Endometrial microvascular endothelial cells (primary cell): ENCODE measurements around the gene MKX. TPM values are rescaled to one million over a fixed set of nuclear protein-coding genes. Genes with fewer than 3 reads are reported as not detected.

Experiments used
- in situ Hi-C: cut with HindIII; loops from 2 replicates; pipeline ENCODE4 v1.10.0; 2017; ENCODE audit warnings: low sequenced_read_pairs, low pct_unique_long_range_greater_than_20kb; ENCODE audit errors: inconsistent ontology term
- total RNA-seq: library from RNA; depleted of rRNA; stranded (reverse); fragments of >200 nt; gene quantifications from one replicate; pipeline ENCODE4 v1.2.3, GENCODE V29; 2015; ENCODE audit errors: inconsistent ontology term

Gene MKX
- total RNA-seq, 1 donor from 2014 or later, result not detected

DNA sequence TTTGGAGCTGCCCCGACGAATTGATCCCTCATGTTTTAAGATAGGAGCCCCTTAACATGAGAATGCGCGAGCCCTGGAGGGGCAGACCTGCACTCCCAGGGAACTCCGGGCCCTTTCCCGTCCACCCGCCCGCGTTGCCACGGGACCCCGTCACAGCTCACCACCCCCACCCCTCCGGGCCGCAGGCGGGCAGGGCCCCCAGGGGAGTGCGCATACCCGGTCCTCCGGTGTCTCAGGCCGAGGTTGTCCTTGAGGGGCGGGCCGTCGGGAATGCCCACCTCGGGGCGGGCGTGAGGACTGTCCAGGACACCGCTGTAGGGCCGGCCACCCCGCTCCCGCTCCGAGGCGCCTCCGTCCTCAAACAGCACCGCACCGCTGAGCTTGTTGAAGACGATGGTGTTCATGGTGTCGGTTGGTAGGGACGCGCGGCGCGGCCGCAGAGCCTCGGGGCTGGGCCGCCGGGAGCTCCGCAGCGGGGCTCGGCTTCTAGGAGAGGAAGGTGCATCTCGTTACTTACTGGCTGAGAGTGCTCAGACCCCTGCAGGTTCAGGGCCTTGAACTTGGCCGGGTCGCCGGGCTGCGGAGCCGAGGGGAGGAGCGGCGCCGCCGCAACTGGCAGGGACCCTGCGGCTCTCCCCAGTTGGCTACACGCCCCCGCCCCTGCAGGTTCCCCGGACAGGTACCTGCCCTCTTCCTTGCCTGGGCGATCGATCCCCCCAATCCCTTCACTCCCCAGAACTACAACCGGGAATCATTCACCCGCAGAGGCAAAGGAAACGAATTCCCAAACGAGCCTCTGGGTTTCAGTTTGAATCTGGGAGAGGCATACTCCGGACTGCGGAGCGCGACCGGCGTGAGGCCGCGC lies 2.4 kb downstream of the MKX start:
- in situ Hi-C loops, result no loop called here

DNA sequence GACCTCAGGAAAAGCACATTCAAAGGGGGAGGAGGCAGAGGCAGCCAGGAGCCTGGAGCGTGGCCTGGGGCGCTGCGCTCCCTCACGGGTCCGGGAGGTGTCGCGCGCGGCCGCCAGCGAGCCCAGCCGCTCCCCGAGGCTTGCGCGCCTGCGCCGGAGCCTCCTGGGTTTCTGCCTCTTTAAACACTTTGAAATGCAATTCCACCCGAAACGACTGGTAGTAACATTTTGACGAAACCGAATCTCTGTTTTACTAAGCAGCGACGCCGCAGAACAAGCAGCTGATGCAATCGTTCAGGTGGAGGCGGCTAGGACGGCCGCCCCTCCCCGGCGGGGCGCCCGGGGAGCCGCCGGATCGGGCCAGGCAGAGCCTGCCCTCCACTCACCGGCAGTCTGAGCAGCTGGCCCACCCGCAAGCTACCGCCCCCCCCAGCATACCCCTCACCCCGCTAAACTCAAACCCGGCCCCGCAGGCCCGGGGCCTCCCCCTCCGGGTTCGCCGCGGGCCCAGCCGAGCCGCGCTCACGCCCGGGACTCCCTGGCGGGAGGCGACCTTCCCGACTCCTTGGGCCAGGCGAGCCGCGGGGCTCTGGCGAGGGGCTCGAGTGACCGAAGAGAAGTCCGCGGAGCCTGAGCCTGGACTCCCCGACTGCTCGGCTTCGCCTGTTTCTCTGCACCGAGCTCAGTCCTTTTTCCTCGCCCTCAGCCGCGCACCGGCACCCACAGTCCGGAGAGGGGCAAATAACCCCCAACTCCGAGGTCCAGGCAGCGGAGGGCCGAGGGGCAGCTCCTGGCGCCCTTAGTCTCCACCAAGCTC lies 3.2 kb downstream of the MKX start:
- in situ Hi-C loops, result no loop called here

DNA sequence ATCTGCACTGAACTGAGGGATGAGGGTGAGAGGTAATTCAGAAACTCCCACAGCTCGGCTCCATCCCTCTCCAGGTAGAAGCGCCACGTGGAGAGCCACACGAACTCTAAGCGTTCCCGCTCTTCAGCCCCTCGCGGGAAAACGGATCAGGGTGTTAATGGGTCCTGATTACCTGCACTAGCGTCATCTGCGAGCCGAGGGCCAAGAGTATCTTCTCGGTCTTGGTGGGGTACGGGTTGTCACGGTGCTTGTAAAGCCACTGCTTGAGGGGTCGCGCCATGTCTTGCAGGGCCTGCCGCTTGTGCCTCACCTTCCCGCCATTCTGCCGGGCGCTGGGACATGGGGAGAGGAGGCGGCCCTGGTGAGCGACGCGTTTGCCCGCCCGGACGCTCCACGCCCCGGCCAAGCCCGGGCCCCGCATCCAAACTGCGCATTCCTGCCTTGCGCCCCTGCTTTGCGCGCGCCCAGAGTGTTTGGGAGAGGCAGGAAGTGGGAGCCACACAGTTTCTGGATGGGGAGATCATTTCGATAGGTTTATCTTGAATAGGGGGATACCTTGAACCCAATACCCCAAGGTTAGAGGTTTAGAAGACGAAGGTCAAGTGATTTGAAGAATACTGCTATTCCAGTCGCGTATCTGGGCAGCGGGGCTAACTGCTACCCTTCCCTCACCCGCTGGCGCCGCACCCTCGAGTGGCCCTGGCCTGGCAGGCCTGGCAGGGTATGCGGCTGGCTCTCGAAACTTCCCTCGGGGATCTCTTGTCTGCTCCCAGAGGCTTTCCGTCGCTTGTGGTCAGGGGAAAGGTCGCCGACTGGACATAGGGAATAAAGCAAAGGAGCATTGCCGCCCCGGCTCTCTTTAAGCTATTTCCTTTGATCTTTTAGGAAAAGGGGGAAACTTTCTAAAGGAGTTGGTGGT lies 4.2 kb downstream of the MKX start:
- in situ Hi-C loops, result no loop called here

DNA sequence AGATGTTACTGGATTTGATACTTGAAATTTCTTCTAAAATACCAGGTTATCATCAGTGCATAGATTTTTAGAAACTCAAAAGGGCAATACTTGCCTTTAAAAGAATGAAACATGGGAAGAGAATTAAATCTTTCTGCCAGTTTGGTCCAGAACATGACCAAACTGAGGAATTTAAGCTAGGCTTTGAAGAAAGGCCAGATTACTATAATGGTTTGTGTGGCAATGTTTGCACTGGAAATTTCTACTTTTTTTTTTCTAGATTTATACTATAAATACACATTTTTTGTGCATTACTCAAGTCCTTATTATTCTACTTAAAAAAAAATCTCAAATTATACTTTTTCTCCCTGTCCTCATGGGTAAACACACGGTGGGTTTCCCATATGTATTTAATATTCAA lies 9.2 kb downstream of the MKX start:
- in situ Hi-C loops, result no loop called here

DNA sequence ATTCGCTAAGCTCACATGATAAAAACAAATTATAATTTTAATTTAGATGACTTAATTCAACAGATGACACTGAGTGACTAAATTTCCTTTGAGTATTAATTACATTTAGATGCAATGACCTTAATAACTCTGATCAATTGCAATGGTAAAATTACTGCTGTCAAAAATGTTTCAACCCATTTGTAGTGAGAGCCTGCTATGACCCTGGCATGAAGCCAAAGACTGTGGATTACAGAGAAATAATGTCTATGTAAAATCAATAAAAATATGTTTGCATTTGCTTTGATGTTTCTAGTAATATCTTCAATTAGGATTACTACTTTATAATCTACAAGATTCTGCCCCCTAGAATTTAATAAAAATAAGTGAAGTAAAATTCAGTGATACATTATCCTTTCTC lies 15.6 kb downstream of the MKX start:
- in situ Hi-C loops, result no loop called here

DNA sequence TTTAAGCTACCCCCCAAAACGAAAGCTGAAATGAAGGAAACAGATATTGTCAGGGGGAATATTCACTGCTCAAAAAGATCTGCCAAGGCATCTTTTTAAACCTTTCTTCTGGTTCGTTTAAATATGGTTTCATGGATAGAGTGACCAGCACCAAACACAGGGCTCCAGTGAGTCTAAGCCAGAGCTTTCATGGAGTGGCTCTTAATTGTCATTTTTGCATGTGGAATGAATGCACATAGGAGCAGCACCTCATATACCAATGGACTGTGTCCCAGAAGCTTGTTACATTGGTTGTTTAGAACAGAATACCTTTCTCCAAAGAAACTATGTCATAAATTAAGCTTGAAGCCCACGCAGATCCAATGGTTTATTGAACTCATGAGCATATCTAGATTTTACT lies 17.3 kb downstream of the MKX start:
- in situ Hi-C loops, result no loop called here

DNA sequence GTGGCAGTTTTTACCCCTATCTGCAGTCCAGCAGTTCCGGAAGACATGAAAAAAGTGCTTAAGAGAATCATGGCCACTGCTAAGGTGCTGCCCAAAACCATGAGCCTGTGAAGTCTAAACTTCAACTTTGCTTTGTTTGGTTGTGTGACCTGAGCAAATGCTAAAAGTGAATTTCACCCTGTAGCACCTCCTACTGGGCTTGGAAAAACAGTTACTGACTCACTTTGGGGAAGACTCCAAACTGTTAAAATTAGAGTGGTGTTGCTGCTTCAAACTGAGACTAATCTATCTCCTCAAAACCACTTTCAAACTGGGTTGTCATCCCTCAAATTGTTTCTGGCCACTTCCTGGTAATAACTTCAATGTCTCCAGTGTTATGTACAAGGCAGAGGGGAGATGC lies 21.3 kb downstream of the MKX start:
- in situ Hi-C loops, result no loop called here

DNA sequence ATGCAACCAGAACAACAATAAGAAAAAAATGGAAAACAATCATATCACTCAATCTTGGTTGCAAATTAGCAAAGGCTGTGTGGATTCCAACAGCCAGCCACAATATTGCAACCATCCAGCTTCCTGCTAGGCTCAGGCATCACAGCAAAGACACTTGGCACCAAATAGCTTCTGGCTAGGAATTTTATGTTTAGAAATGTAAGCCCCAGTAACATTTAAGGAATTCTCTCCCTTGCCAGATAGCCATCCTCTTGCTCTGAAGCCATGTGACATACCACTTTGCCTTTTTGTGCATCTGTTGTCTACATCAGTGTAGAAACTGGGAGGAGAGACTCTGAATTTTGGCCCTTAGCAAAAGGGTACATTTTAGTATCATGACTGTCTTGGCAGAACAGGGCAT lies 22.2 kb downstream of the MKX start:
- in situ Hi-C loops, result no loop called here

DNA sequence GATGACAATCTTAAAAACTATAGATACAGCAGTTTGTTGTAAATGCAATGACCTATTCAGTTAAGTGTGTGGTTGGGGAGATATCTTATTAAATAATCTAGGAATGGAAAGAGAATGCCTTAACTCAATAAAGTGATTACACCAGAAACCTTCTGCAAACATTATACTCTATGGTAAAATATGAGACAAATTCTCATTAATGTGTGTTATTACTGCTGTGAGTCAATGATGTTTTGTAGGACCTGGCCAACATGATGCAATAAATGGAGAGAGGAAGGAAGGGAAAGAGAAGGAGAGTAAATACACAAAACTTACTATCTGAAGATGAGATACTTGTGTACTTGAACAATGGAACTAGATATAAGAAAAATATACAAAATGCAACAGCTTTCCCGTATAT lies 25.1 kb downstream of the MKX start:
- in situ Hi-C loops, result no loop called here

DNA sequence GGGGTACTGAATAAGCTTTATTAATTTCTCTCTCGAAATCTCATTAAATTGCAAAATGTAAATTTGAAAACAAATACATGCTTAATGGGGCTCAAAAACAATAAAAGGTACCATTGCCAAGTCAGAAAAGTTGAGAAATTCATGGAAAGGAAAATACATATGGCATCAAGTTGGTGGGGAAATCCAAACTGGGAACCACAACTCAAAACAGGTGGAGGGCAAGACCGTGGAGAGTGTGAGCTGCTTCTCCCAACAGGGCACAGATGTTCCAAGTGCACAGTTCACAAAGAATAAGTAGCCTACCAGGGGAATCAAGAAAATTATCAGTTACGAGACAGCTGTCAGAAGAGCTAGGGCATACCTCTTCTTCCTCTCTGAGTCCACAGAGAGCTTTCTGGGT lies 26.6 kb downstream of the MKX start:
- in situ Hi-C loops, result no loop called here

DNA sequence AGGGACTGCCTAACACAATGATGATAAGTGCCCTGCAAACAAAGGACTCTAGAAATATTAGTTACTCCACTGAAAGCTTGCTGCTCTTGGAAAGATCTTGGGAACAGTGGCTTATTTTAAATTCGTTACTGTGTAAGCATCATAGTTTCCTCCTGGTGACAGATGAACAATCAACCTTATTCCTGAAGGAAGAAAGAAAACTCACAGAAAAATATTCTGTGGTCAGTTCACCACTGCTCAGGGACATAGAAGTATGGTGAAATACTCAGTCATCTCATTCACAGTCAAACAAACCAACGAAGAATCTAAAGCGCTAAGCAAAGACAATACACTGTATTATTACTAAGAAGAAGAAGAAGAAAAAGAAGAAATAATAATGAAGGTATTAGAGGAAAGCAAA lies 27.8 kb downstream of the MKX start:
- in situ Hi-C loops, result no loop called here

DNA sequence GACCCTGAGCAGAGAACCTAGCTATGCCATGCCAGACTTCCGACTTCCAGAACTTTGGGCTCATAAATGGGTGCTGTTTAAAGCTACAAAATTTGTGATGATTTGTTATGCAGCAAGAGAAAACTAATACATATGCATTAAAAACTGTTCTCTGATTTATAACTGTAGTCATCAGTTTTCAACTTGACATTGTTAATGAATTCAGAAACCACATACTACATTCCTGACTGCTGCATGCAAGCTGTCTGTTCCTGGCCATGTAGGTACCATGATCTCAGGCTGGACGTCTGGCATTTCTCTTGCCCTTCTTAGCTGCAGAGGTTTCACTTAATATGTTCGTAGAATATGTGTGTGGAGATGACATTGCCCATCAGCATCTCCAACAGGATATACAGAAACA lies 28.4 kb downstream of the MKX start:
- in situ Hi-C loops, result no loop called here

DNA sequence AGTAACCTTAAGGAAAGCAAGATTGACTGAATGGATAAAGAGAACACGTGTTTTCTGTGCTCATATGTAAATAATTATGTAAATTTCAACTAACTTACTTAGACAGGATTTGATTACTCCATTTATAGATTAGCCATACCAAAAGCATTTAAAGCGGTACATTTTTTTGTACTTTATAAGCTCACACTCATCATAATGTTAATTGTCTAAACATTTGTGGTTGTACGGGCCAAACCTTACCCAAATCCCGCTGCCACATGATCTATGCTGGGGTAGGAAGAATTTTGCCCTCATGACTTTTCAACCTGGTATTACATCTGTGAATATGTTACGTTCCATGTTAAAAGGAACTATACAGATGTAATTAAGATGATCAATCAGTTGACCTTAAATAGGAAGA lies 29.1 kb downstream of the MKX start:
- in situ Hi-C loops, result no loop called here

DNA sequence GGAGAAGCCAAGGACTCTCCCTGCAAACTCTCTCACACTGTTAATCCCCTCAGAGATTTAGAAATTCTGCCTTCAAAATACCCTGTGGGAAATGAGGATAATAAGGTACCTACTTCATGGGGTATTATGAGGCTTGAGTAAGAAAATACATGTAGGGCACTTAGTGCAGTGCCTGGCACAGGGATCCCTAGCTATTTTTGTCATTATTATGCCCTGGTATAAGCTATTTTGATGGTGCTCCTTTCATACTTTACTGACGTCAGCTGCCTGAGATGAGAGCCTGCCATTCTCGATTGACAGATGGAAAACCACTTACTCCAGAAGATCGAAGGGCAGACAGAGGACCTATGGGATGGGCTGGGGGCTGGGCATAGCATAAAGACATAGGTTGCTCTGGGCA lies 30.1 kb downstream of the MKX start:
- in situ Hi-C loops, result no loop called here

DNA sequence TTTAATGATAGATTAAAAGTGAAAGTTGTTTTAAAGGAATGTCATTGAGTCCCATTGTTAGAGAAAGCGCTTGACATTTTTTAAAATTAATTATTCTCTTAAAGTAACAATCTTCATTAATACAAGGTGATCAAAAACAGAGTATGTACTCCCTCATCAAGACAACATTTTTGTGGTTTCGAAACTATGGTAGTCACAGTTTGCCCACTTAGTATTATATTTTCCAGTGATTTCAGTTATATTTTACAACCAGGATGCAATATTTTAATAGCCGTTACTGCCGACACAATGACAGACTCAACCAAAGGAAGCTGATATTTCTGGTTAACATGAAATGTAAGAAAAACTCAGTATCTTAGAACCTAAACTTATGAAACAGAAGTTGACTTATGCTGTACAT lies 31.3 kb downstream of the MKX start:
- in situ Hi-C loops, result no loop called here

DNA sequence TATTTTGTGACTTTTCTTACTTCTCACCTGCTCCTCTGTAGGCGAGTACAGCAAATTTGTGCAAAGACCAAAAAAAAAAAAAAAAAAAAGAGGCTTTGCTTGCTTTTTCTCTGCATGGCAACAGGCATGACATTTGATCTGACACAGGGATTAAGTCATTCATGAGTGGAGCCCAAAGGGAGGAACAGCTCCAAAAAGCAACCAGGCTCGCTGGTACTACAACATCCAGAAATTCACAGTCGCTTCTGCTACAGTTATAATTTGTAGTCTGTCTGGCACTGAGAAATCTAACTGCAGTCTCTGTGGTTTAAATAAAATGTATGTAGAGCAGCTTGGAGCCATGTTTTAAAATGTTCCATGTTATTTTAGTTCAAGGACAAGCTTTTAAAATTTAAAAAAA lies 31.7 kb downstream of the MKX start:
- in situ Hi-C loops, result no loop called here

DNA sequence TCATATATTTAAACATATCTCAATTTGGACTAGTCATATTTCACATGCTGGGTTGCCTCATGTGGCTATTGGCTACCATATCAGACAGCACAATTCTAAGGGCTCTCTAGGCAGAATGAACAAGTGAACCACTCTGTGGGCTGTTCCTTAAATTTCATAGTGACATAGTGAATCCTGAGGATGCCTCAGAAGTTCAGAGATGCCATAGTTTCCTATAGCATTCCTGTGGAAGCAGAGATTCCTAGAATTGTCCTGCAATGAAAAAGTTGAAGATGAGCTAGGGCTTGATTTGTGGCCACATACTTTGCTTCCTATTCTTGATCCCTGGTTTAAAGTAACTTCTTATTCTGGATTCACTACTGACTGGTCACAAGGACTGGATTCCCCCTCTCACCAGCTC lies 35.6 kb downstream of the MKX start:
- in situ Hi-C loops, result no loop called here

DNA sequence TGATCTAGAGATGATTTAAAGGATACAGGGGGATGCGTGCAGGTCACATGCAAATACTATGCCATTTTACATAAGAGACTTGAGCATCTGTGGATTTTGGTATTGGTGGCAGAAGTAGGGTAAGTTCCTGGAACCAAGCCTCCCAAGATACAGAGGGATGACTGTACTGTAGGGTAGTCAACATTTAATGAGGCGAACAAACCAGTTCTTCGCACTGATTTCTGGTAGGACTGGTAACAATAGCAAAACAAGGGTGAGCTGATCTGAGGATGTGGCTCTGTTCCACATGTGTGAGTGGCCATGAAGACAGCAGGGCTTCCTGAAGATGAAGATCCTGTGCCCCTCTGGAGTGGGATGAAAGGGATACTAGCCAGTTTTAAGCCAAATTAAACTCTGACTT lies 36.3 kb downstream of the MKX start:
- in situ Hi-C loops, result no loop called here

DNA sequence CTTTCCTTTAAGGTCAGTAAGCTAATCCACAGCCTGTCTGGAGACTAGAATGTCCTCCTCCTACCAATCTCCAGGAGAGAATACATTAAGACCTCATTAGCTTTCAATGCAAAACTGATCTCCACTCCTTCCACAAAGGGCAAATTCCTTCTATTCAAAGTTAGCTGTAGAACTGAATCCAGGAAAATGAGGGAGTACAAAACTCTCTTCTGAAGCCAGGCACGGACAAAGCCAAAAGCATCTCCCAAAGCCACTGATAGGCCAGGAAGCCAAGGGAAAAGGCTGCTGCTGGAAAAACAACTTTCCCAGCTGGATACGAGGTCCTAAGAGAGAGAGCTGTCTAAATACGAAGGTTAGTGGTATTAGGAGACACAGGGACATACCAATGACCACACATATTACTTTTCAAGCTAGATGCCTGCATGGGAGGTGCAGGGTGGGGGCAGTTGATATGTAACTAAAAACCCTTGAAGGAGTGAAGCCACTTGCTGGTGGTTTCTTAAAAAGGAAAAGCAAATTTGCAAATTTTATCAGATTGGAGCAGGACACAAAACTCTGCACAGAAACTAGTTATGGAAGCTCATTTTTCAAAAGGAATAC lies 43.6 kb downstream of the MKX start:
- in situ Hi-C loops, result no loop called here
